Fibroblast of gingiva (primary cell): ENCODE data around the gene KRTAP10-9.
"Not testable (repeated sequence)": the region's sequence is repeated elsewhere in the genome, so short reads cannot be mapped to it uniquely, and the experiment has no call there.

Source experiments
- DNase-seq: peaks from one replicate; pipeline ENCODE4 v3.0.0-alpha.2; 2011; ENCODE audit warnings: low read depth

KRTAP10-9 gene

GRCh38 chr21:44615466-44615865 is 11.4 kb upstream of the KRTAP10-9 start:
- no peak for DNase-seq

DNA sequence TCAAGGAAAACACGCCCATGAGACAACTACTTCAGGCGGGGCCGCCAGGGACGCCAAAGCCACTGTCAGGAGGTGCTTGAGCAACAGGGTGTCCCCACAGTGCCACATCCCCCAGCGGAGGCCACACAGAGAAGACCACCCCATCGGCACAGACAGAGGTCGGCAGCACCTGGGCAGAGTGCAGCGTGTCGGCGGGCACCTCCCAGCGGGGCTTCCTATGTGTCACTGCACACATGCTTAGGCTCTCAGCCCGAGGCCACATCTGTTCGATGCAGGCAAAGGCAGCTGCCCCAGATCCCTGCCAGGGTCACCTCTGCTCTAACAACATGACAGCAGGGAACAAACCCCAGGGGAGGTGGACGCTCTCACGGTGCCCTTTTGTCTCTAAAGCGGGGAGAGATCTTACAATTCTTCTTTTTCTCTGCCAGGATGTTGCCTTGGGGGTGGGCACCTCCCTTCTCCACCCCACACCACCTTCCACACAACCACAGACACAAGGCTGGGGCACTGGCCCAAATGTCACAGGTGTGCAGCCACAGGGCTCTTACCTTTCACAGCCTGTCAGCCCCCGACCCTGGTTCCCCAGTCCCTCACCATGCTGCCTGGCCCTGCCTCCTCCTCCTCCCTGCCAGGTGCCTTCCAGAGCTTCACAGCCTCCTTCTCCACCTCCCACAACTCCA is 10.8 kb upstream of the KRTAP10-9 start:
- no peak for DNase-seq

DNA sequence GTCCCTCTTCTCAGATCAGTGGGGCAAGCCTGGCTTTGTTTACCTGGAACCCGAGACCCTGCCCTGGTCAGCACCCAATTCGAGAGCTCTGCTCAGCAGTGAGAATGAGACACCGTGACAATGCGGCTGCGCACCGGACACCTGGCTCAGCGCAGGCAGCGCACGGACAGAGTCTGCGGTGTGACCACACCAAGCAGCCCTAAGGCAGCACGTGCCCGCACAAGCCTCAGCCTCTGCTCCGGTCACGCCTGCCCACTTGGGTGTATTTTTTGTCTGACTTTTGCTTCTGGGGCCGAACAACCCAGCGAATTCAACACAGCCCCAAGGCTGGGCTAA is 10.3 kb upstream of the KRTAP10-9 start:
- no peak for DNase-seq

DNA sequence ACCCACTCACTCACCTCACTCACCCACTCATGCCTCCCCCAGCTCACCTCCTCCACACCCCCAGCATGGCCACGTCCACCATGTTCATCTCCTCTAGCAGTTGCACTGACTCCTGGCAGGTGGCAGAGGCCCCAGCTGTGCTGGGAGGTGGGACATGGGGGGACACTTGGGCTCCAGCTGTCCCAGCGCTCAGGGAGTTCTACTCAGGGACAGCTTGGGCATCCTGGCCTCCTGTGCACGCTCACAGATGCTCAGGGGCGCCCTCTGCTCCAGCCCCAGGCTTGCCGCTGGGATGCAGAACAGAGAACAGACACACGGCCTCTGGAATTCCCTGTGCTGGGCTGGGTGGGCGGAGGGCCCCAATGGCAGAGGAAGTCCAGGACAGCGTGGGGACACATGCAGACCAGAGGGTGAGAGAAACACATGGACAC is 9.8 kb upstream of the KRTAP10-9 start:
- DNase-seq = no peak

- DNase-seq = no peak
These were observed 8.4 kb upstream of the KRTAP10-9 start for GRCh38 chr21:44618504-44618903.

DNA sequence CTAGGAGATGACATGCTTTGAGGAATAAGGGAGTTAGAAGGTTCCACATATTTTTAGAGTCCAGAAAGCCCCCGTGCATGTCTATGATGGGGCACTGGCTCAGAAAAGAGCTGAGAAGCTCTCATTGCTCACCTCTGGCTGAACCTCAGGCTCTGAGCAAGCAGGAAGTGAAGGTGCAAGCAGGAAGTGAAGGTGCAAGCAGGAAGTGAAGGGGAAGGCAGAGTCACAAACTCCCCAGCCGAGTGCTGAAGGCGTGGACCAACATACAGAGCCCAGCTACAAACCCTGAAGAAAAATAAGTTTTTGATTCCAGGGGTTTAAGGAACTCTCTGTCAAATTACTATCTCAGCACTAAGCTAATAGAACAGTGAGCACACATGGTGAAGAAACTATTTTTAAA is 8.0 kb upstream of the KRTAP10-9 start:
- no peak for DNase-seq

GRCh38 chr21:44619886-44620285 is 7.0 kb upstream of the KRTAP10-9 start:
- no peak for DNase-seq

GRCh38 chr21:44623575-44623974 is 3.3 kb upstream of the KRTAP10-9 start:
- no peak for DNase-seq

DNA sequence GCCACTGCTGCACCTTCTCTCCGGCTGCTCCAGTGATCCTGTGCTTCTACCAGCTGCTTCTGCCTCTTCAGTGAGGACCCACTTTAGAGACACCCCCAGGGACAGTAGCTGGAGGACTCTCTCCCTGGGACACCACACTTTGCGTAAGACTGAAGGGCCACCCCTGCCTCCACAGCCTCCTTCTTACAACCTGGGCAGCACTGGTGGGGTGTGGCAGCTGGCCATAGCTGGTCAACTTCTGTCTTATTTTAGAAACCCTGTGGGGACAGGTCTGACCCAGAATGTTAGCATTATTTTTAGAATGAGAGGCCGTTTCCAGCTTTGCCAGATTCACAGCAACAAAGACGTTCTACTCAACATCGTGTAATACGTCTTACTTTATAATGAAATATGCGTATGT is 1.1 kb upstream of the KRTAP10-9 start:
- no peak for DNase-seq

GRCh38 chr21:44626262-44626661 is 631 bp upstream of the KRTAP10-9 start:
- DNase-seq = no peak

DNA sequence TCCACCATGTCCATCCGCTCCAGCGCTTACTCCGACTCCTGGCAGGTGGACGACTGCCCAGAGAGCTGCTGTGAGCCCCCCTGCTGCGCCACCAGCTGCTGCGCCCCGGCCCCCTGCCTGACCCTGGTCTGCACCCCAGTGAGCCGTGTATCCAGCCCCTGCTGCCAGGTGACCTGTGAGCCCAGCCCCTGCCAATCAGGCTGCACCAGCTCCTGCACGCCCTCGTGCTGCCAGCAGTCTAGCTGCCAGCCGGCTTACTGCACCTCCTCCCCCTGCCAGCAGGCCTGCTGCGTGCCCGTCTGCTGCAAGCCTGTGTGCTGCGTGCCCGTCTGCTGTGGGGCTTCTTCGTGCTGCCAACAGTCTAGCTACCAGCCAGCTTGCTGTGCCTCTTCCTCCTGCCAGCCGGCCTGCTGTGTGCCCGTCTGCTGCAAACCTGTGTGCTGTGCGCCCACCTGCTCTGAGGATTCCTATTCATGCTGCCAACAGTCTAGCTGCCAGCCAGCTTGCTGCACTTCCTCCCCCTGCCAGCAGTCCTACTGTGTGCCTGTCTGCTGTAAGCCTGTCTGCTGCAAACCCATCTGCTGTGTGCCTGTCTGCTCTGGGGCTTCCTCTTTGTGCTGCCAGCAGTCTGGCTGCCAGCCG is 409 bp downstream of the KRTAP10-9 start:
- not testable (repeated sequence) for DNase-seq

DNA sequence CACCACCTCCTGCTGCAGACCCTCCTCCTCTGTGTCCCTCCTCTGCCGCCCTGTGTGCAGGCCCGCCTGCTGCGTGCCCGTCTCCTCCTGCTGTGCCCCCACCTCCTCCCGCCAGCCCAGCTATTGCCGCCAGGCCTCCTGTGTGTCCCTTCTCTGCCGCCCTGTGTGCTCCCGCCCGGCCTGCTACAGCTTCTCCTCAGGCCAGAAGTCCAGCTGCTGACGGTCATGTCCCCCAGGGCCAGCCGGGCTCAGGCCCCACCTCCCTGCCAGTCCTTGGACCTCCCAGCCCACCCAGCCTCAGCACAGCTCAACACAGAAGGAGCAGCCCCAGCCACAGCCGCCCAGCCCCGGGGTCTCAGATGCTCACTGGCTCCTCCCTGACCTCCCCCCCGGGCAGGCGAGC is 939 bp downstream of the KRTAP10-9 start:
- not testable (repeated sequence) for DNase-seq

DNA sequence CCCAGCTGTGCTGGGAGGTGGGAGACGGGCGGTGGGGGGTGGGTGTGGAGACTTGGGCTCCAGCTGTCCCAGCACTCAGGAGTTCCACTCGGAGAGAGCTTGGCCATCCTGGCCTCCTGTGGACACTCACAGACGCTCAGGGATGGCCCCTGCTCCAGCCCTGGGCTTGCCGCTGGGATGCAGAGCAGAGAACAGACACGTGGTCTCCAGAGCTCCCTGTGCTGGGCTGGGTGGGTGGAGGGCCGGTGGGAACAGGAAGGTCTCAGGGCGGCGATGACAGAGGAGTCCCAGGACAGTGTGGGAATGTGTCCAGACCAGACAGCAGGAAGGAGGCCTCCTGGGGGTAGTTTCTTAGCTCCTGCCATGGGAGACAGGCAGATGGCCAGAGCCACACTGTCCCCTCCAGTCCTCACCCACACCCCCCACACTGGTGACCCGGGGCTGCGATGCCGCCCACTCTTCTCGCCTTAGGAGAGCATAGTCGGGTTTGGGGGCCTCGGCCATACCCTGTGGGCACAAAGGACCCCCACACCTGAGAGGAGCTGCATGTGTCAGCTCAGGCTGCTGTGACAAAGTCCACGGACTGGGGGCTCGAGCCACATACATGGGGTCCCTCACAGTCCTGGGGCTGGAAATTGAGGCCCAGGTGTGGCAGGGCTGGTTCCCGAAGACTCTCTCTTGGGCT is 2.0 kb downstream of the KRTAP10-9 start:
- no peak for DNase-seq

GRCh38 chr21:44630440-44630839 is 3.5 kb downstream of the KRTAP10-9 start:
- DNase-seq = no peak

DNA sequence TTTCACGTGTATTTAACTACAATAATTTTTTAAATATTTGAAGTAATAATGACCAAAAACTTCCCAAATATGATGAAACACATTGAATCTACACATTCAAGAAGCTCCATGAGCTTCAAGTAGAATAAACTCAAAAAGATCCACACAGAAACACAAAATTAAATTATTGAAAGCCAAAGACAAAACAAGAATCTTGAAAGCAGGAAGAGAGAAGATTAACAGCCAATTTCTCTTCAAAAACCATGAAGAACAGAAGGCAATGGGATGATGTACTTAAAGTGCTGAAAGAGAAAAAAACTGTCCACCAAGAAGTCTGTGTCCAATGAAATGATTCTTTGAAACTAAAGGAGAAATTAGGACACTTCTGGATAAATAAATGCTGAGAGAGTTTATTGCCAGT is 5.2 kb downstream of the KRTAP10-9 start:
- no peak for DNase-seq

DNA sequence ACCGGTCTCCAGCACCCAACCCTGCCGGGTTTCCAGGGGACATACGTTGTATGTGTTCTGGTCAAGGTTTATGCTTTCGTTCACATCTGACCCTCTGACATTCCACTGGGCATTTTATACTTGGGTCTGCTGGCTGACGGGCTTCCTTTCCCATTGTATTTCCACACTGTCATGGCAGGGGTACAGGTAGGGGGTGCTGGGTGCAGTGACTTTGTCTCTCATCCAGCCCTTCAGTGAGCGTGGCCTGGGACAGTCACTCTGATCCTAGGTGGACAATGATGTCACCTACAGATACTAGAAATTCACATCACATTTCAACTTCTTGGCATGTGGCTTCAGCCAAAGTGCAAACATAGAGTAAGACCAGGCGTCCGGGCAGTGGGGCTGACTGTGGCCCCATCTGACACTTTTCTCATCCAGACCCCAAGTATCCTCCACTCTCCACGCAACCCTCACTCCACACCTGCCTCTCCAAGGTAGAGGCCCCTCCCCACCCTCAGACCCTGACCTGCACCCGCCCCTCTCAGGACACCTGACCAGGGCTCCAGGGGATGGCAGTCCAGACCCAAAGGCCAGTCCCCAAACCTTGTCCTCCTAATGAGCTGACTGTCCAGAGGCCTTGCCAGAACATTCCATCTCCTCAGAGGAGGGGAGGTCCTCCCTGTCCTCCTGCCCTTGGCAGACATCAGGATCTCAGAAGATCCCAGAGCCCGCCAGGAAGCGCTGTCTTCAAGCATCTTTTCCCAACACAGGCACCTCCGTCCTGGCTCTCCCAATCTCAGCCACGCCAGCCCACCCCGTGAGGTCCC is 9.5 kb downstream of the KRTAP10-9 start:
- no peak for DNase-seq

DNA sequence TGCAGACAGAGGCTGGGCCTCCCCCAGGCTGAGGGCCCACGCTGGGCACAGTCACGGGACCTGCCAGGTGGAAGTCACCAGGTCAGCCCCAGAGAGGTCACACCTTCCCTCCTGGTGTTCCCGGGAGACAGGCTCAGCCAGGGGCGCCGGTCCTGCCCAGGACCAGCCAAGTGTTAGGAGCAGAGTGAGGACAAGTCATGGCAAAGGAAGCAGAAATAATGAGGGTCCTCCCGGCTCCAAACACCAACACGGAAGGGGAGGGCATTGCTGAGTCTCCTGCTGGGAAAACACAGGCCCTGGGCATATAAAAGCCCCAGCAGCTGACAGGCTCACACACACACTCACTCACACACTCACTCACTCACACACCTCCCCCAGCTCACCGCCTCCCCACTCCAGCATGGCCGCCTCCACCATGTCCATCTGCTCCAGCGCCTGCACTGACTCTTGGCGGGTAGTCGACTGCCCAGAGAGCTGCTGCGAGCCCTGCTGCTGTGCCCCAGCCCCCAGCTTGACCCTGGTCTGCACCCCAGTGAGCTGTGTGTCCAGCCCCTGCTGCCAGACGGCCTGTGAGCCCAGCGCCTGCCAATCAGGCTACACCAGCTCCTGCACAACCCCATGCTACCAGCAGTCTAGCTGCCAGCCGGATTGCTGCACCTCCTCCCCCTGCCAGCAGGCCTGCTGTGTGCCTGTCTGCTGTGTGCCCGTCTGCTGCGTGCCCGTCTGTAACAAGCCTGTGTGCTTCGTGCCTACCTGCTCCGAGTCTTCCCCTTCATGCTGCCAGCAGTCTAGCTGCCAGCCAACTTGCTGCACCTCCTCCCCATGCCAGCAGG is 10.3 kb downstream of the KRTAP10-9 start, which contains the start of gene KRTAP10-10:
Gene KRTAP10-10 (plus strand): TSS at position 339 of the 833 bp plus-strand sequence. CDS start 62 bp downstream, at position 401.
- no peak for DNase-seq

DNA sequence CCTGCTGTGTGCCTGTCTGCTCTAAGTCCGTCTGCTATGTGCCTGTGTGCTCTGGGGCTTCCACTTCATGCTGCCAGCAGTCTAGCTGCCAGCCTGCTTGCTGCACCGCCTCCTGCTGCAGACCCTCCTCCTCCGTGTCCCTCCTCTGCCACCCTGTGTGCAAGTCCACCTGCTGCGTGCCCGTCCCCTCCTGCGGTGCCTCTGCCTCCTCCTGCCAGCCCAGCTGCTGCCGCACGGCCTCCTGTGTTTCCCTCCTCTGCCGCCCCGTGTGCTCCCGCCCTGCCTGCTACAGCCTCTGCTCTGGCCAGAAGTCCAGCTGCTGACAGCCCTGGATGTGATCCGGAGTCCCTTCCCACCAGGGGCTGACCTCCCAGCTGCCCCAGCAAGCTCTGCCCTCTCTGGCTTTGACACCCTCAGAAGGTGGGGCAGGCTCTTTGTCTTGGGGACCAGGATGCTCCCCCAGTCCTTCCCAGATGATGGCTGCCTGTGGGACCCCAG is 11.0 kb downstream of the KRTAP10-9 start:
- DNase-seq = not testable (repeated sequence)

DNA sequence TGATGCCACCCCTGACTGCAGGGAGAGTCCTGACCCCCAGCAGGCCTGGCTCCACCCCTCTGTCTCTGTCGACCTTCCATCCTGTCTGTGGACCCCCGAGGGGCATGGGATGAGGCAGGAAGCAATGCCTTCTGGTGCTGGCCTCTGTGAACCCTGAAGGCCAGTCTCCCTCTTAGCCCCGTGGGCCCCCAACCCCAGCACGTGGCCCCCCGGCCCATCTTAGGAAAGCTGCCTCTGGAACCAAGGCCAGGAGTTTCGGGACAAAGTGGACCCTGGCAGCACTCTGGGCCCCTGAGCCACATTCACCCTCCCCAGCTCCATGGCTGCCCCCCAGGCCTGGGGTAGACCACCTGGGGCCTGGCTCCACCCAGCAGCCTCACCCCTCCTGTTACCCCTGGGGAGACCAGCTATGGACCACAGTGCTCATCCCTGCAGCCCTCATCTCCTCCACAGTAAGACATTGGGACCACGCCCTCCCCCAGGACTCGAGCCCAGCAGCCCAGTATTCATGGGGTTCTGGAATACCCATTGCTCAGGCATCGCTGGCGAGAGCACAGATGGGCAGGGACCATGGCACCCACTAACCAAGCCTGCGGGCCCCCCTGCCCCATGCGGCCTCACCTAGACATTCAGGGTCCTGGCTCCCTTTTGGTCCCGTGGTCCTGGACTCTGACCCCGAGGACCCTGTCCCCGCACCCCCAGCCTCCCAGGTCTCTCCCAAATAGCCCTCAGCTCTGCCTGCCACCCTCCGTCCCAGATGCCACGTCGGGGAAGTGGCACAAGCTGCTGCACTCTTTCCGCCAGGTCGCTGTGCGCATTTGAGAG is 11.8 kb downstream of the KRTAP10-9 start:
- not testable (repeated sequence) for DNase-seq

DNA sequence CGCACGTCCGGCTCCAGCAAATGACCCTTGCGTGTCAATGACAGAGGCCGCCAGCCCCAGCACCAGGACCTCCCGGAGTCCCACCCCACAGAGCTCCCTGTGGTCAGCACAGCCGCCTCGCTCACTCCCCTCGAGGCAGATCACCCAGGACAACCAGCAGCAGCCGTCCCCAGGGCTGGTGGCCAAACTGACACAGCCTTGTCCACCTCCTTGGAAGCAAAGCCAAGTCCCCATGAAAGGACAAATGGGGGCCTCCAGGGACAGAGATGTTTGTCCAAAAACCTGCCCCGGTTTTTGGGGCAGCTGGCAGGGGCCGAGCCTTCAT is 12.4 kb downstream of the KRTAP10-9 start:
- DNase-seq = no peak

DNA sequence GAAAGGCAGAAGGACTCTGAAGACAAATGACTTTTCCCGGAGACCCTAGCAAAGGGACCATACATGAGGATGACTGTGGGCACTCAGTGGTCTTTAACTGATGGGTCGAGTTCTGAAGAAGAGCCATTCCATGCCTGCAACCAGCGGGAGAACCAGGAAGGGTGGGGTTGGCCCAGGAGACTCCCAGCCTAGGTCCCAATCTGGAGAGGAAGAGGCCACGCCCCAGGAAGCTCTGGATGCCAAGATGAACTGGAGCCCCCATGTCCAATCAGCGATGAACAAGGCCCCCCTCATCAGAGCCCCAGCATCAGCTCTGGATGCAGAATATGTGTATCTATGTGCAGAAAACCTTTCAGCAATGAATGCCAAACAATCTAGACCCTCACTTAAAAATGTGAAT is 13.9 kb downstream of the KRTAP10-9 start:
- DNase-seq = no peak
